Caco-2 (cell line): Measurements from ENCODE around the gene SPINT2. TPM values are rescaled to one million over a fixed set of nuclear protein-coding genes. Genes with fewer than 3 reads are reported as not detected.

Experiments
- BruUV-seq: library from RNA; stranded (reverse); fragments of 400-500 nt; replicated peaks from 2 replicates; lab custom pipeline; 2021; lab: Mats Ljungman, UMichigan
- CTCF ChIA-PET: fragments of 300-600 bp; sonication (Branson Sonifier 250); formaldehyde crosslinking; loops from one replicate; lab custom pipeline; 2022; ENCODE audit warnings: antibody characterized with exemption; lab: Charles Lee
- POLR2A ChIA-PET: fragments of 300-600 bp; sonication (Branson Sonifier 250); formaldehyde crosslinking; loops from one replicate; lab custom pipeline; 2022; ENCODE audit warnings: antibody characterized with exemption; lab: Charles Lee
- DNase-seq, 2 experiments: peaks; one replicate each; pipeline versions ENCODE4 v3.0.0 to v3.0.0-alpha.2; 2020 to 2022
- H3K27me3 ChIP-seq: replicated peaks from 2 replicates; pipeline ENCODE4 v1.6.0; 2011; ENCODE audit warnings: low read length; ENCODE audit not compliant: control insufficient read depth, insufficient read depth
- H3K36me3 ChIP-seq: 2 replicates; pipeline ENCODE4 v1.5.1; 2011; ENCODE audit warnings: low read length; ENCODE audit not compliant: control insufficient read depth, insufficient read depth
- H3K4me1 ChIP-seq: fragments of 250-450 bp; sonication (Bioruptor Pico); 2 replicates; pipeline ENCODE4 v1.5.1; 2020; ENCODE audit warnings: mild to moderate bottlenecking
- H3K4me3 ChIP-seq: 2 replicates; pipeline ENCODE4 v1.5.1; 2011; ENCODE audit warnings: low read depth, mild to moderate bottlenecking, control low read depth, low read length
- H3K9me3 ChIP-seq: fragments of 250-450 bp; sonication (Bioruptor Pico); 2 replicates; pipeline ENCODE4 v1.5.1; 2020; ENCODE audit warnings: mild to moderate bottlenecking, moderate library complexity
- H3K27ac Mint-ChIP-seq: one replicate; pipeline ENCODE4 v1.8.0; 2022; ENCODE audit warnings: mixed read lengths; ENCODE audit not compliant: unreplicated experiment
- H3K27me3 Mint-ChIP-seq: one replicate; pipeline ENCODE4 v1.8.0; 2022; ENCODE audit warnings: mixed read lengths; ENCODE audit not compliant: insufficient read depth, unreplicated experiment
- H3K36me3 Mint-ChIP-seq: one replicate; pipeline ENCODE4 v1.8.0; 2022; ENCODE audit warnings: mild to moderate bottlenecking, mixed read lengths; ENCODE audit not compliant: insufficient read depth, unreplicated experiment
- H3K4me1 Mint-ChIP-seq: one replicate; pipeline ENCODE4 v1.8.0; 2022; ENCODE audit warnings: low read depth, mixed read lengths; ENCODE audit not compliant: unreplicated experiment
- H3K4me3 Mint-ChIP-seq: one replicate; pipeline ENCODE4 v1.8.0; 2022; ENCODE audit warnings: mild to moderate bottlenecking, moderate library complexity, mixed read lengths; ENCODE audit not compliant: unreplicated experiment
- H3K9me3 Mint-ChIP-seq: one replicate; pipeline ENCODE4 v1.8.0; 2022; ENCODE audit warnings: mixed read lengths; ENCODE audit not compliant: unreplicated experiment
- CTCF ChIP-seq, 2 experiments: fragments of 200-600 bp in 1 of 2; IDR thresholded peaks; 1 replicate in 1 of 2; 2 replicates in 1 of 2; pipeline versions ENCODE4 v1.5.1 to v1.8.0; 2011 to 2022; ENCODE audit warnings: antibody characterized with exemption in 1 of 2, control low read depth in 1 of 2, inconsistent platforms in 1 of 2, low read depth in 1 of 2, low read length in 1 of 2, mild to moderate bottlenecking in 1 of 2, moderate library complexity in 1 of 2; ENCODE audit not compliant: insufficient read depth in 1 of 2, severe bottlenecking in 1 of 2, unreplicated experiment in 1 of 2
- intact Hi-C: fragments of 100-400 bp; cut with micrococcal nuclease; formaldehyde crosslinking; loops from one replicate; pipeline ENCODE4 v1.10.0; 2022; ENCODE audit not compliant: unreplicated experiment
- total RNA-seq: library from RNA; stranded (reverse); gene quantifications from 2 replicates; pipeline ENCODE4 v1.2.3, GENCODE V29; 2022

Gene SPINT2
- total RNA-seq, 1 experiment from 2014 or later = 748 TPM

- peaks cover 4% of the 10 kb centered on the region; the same call in 1 of the 2 replicates for H3K4me1 ChIP-seq
- Mint-ChIP-seq H3K36me3 (peaks cover 14% of the 10 kb centered on the region), H3K27ac (peak overlapping the region; percentile 91), H3K4me1 (peaks cover 11% of the 10 kb centered on the region), H3K4me3 (peak overlapping the region; percentile 96), H3K9me3 (no peaks in the 10 kb centered on the region), H3K27me3 (no peaks in the 10 kb centered on the region)
- POLR2A ChIA-PET = no interaction called here
- no peak for DNase-seq
- intact Hi-C loops = no loop called here
- no peak overlapping the region for H3K4me3 ChIP-seq
- no peak for TF ChIP-seq CTCF (IDR thresholded peaks at IDR 0.05; ENCODE audit: insufficient read depth in 1 of 2, low read depth in 1 of 2, low read length in 1 of 2, severe bottlenecking in 1 of 2, unreplicated experiment in 1 of 2)
- CTCF ChIA-PET = no interaction called here
- H3K36me3 ChIP-seq = no peaks in the 10 kb centered on the region
- no peaks in the 10 kb centered on the region for H3K27me3 ChIP-seq
- H3K9me3 ChIP-seq = no peaks in the 10 kb centered on the region
- BruUV-seq = no TSS peak
Observed at GRCh38 chr19:38317104-38317612, 52.8 kb downstream of the SPINT2 start.

DNA sequence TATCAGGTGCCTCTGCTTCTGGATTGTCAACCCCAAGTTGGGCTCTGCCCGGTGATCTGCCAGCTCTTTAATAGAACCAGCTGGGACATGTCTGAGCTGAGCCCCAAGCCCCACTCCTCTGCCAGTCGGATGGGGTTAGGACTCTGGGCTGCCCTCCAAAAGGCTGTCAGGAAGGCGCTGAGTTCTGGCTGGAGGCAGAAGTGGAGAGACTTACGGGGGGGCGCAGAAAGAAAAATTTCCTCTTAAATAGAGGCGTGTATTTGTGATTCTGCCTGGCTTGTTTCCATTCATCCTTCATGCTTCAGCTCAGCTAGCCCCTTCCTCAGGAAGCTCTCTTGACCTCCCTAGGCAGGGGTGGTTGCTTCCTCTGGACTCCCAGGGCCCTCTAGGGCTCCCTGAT is 54.3 kb downstream of the SPINT2 start:
- H3K9me3 Mint-ChIP-seq = no peaks in the 10 kb centered on the region
- H3K27ac Mint-ChIP-seq = no peak overlapping the region
- H3K36me3 Mint-ChIP-seq = peaks cover 14% of the 10 kb centered on the region
- H3K27me3 Mint-ChIP-seq = no peaks in the 10 kb centered on the region
- Histone ChIP-seq H3K9me3 (no peaks in the 10 kb centered on the region), H3K27me3 (no peaks in the 10 kb centered on the region), H3K4me1 (peaks cover 4% of the 10 kb centered on the region; the same call in 1 of the 2 replicates), H3K4me3 (no peak overlapping the region), H3K36me3 (no peaks in the 10 kb centered on the region)
- POLR2A ChIA-PET = no interaction called here
- DNase-seq = no peak
- no TSS peak for BruUV-seq
- CTCF ChIA-PET = interaction anchor here (0.7 to 1.4 kb wide), 2 partner anchors 56 to 75 kb away, joined by 3 to 4 read pairs; partner anchors contain the start of gene PSMD8
- H3K4me3 Mint-ChIP-seq = peak overlapping the region; percentile 74
- intact Hi-C loops = no loop called here
- H3K4me1 Mint-ChIP-seq = peaks cover 11% of the 10 kb centered on the region
- TF ChIP-seq CTCF (IDR thresholded peaks at IDR 0.05; ENCODE audit: insufficient read depth in 1 of 2, low read depth in 1 of 2, low read length in 1 of 2, severe bottlenecking in 1 of 2, unreplicated experiment in 1 of 2) = no peak

GRCh38 chr19:38319421-38320258 is 55.3 kb downstream of the SPINT2 start, which contains the start of gene KCNK6:
Gene KCNK6, plus strand, starts transcription at chr19:38319845. Its CDS starts 106 bp downstream, at chr19:38319951.
- peak within 1 kb of the TSS; percentile 74 for H3K4me3 Mint-ChIP-seq
- H3K36me3 Mint-ChIP-seq = peaks cover 14% of the 10 kb centered on the region
- peak within 1 kb of the TSS; percentile 48 for H3K27ac Mint-ChIP-seq
- POLR2A ChIA-PET = no interaction called here
- H3K36me3 ChIP-seq = no peaks in the 10 kb centered on the region
- H3K9me3 Mint-ChIP-seq = no peaks in the 10 kb centered on the region
- H3K4me1 Mint-ChIP-seq = peaks cover 11% of the 10 kb centered on the region
- TF ChIP-seq CTCF (IDR thresholded peaks at IDR 0.05; ENCODE audit: insufficient read depth in 1 of 2, low read depth in 1 of 2, low read length in 1 of 2, severe bottlenecking in 1 of 2, unreplicated experiment in 1 of 2) = no peak
- BruUV-seq = TSS peak; percentile 16
- H3K4me3 ChIP-seq = peak within 1 kb of the TSS; percentile 74
- no peaks in the 10 kb centered on the region for H3K9me3 ChIP-seq
- no peaks in the 10 kb centered on the region for H3K27me3 Mint-ChIP-seq
- peaks cover 4% of the 10 kb centered on the region; the same call in 1 of the 2 replicates for H3K4me1 ChIP-seq
- H3K27me3 ChIP-seq = no peaks in the 10 kb centered on the region
- intact Hi-C loops = no loop called here
- peak in 1 of 2 experiments; percentile 45 for DNase-seq
- CTCF ChIA-PET = interaction anchor here (0.6 to 1.4 kb wide), 4 partner anchors 16 to 76 kb away, joined by 3 to 4 read pairs (median 3); partner anchors contain the start of gene PSMD8
